Neuronal stem cell (in vitro differentiated cells): ENCODE data around the gene LYPLA2.

Source experiments
- DNase-seq: peaks from one replicate; pipeline ENCODE4 v3.0.0-alpha.2; 2013; ENCODE audit warnings: low spot score
- H2AFZ ChIP-seq: one replicate; pipeline ENCODE4 v1.6.1; 2013; ENCODE audit warnings: mild to moderate bottlenecking, low read length, inconsistent platforms
- H2AK5ac ChIP-seq: 2 replicates; pipeline ENCODE4 v1.6.1; 2013; ENCODE audit warnings: low read depth, mild to moderate bottlenecking, inconsistent platforms, low read length, moderate library complexity, mixed read lengths
- H2BK120ac ChIP-seq: 2 replicates; pipeline ENCODE4 v1.6.1; 2013; ENCODE audit warnings: low read depth, mild to moderate bottlenecking, inconsistent platforms, low read length, moderate library complexity, mixed read lengths
- H2BK12ac ChIP-seq: one replicate; pipeline ENCODE4 v1.6.1; 2013; ENCODE audit warnings: low read length, inconsistent platforms
- H2BK15ac ChIP-seq: 2 replicates; pipeline ENCODE4 v1.6.1; 2013; ENCODE audit warnings: mild to moderate bottlenecking, low read length, inconsistent platforms, mixed read lengths
- H2BK5ac ChIP-seq: one replicate; pipeline ENCODE4 v1.6.1; 2013; ENCODE audit warnings: inconsistent platforms, mild to moderate bottlenecking, low read length, moderate library complexity
- H3K14ac ChIP-seq: one replicate; pipeline ENCODE4 v1.6.1; 2013; ENCODE audit warnings: low read length, inconsistent platforms
- H3K18ac ChIP-seq: 2 replicates; pipeline ENCODE4 v1.6.1; 2013; ENCODE audit warnings: low read length, inconsistent platforms
- H3K23ac ChIP-seq: 2 replicates; pipeline ENCODE4 v1.6.1; 2013; ENCODE audit warnings: low read depth, mild to moderate bottlenecking, mixed read lengths, low read length, inconsistent platforms; ENCODE audit not compliant: poor library complexity
- H3K27ac ChIP-seq: replicated peaks from 3 replicates; pipeline ENCODE4 v1.5.1; 2013; ENCODE audit warnings: low read length, inconsistent platforms
- H3K27me3 ChIP-seq, 3 experiments: 2 replicates each; pipeline ENCODE4 v1.6.1; 2013; ENCODE audit warnings: low read length in 3 of 3, mild to moderate bottlenecking in 2 of 3, inconsistent platforms in 1 of 3, low read depth in 1 of 3, mixed read lengths in 1 of 3, moderate library complexity in 1 of 3; ENCODE audit not compliant: control insufficient read depth in 3 of 3, insufficient read depth in 3 of 3
- H3K36me3 ChIP-seq, 2 donors: replicated peaks in 1 of 2; 2 replicates each; pipeline ENCODE4 v1.6.1; 2013; ENCODE audit warnings: low read length in 2 of 2; ENCODE audit not compliant: control insufficient read depth in 2 of 2, insufficient read depth in 2 of 2
- H3K4ac ChIP-seq: 2 replicates; pipeline ENCODE4 v1.6.1; 2013; ENCODE audit warnings: inconsistent platforms, mild to moderate bottlenecking, low read length, moderate library complexity
- H3K4me1 ChIP-seq, 2 donors: 1 replicate in 1 of 2; 2 replicates in 1 of 2; pipeline ENCODE4 v1.6.1; 2013; ENCODE audit warnings: low read length in 2 of 2, low read depth in 1 of 2; ENCODE audit not compliant: control insufficient read depth in 2 of 2, insufficient read depth in 1 of 2
- H3K4me2 ChIP-seq: one replicate; pipeline ENCODE4 v1.6.1; 2013; ENCODE audit warnings: mild to moderate bottlenecking, low read length, inconsistent platforms; ENCODE audit not compliant: insufficient read depth, poor library complexity, severe bottlenecking
- H3K4me3 ChIP-seq, 2 donors: 2 replicates each; pipeline ENCODE4 v1.5.1; 2013; ENCODE audit warnings: low read length in 2 of 2, mild to moderate bottlenecking in 2 of 2, inconsistent platforms in 1 of 2, moderate library complexity in 1 of 2
- H3K79me1 ChIP-seq: one replicate; pipeline ENCODE4 v1.6.1; 2013; ENCODE audit warnings: low read depth, mild to moderate bottlenecking, inconsistent platforms, low read length, moderate library complexity
- H3K9ac ChIP-seq: one replicate; pipeline ENCODE4 v1.6.1; 2013; ENCODE audit warnings: mild to moderate bottlenecking, low read depth, low read length, inconsistent platforms; ENCODE audit not compliant: poor library complexity
- H3K9me3 ChIP-seq, 2 donors: replicated peaks in 1 of 2; 2 replicates each; pipeline versions ENCODE3 to v1.6.1; 2013; ENCODE audit warnings: low read length in 2 of 2, mild to moderate bottlenecking in 2 of 2, inconsistent platforms in 1 of 2, low read depth in 1 of 2, mixed read lengths in 1 of 2, moderate library complexity in 1 of 2; ENCODE audit not compliant: control insufficient read depth in 2 of 2, insufficient read depth in 1 of 2
- H4K8ac ChIP-seq: one replicate; pipeline ENCODE4 v1.6.1; 2013; ENCODE audit warnings: low read depth, mild to moderate bottlenecking, inconsistent platforms, low read length, moderate library complexity
- H4K91ac ChIP-seq: one replicate; pipeline ENCODE4 v1.6.1; 2013; ENCODE audit warnings: low read length, low read depth, mild to moderate bottlenecking, inconsistent platforms; ENCODE audit not compliant: poor library complexity
- WGBS, 2 donors: extraction: QIAGEN DNeasy Blood & Tissue Kit; methylation state at CpG; one replicate each; pipeline ENCODE4 v1.1.7; 2013; ENCODE audit warnings: missing lambda C conversion rate in 2 of 2, mixed read lengths in 1 of 2; ENCODE audit not compliant: insufficient read length in 2 of 2, insufficient replicate concordance in 1 of 2; ENCODE audit errors: extremely low coverage in 2 of 2; 5-methylcytosine and 5-hydroxymethylcytosine counted together

Gene LYPLA2

DNA sequence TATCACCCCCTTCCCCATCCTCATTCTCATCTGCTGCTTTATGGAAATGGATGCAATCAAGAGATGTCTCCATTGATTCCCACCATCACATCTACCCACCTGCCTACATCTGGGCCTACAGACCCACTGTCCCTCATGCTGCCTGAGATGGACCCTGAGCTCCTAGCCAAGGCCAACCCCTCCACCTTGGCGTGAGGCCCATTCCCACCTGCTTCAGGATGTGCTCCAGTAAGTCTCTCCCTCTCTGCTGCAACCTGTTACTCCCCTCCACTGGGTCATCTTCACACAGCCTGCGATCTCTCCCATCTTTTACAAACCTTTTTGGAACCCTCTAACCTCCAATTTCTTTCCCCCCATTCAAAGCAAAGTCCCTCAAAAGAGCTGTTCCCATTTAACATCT, 14.1 kb downstream of the LYPLA2 start:
- no peak overlapping the region for H2AFZ ChIP-seq
- H3K14ac ChIP-seq: no peak overlapping the region
- H3K79me1 ChIP-seq: no peaks in the 10 kb centered on the region
- no peak overlapping the region for H3K18ac ChIP-seq
- H4K91ac ChIP-seq: no peak overlapping the region
- no peak overlapping the region for H3K4me2 ChIP-seq
- H2BK5ac ChIP-seq: no peak overlapping the region
- peaks cover 10 to 19% of the 10 kb centered on the region in 2 donors for H3K36me3 ChIP-seq
- no peak overlapping the region for H3K4ac ChIP-seq
- H2BK15ac ChIP-seq: no peak overlapping the region
- H3K9me3 ChIP-seq: no peaks in the 10 kb centered on the region
- no peak overlapping the region for H3K27ac ChIP-seq
- no peak overlapping the region for H4K8ac ChIP-seq
- DNase-seq: no peak
- H2AK5ac ChIP-seq: no peak overlapping the region
- no peak overlapping the region for H3K4me3 ChIP-seq
- H3K23ac ChIP-seq: no peak overlapping the region
- WGBS, 2 donors: no CpG with 5 or more reads among the region's 2 CpGs
- no peak overlapping the region for H2BK12ac ChIP-seq
- H3K4me1 ChIP-seq: peaks cover 0 to 1% of the 10 kb centered on the region in 2 donors
- H2BK120ac ChIP-seq: no peak overlapping the region
- H3K27me3 ChIP-seq: no peaks in the 10 kb centered on the region
- H3K9ac ChIP-seq: no peak overlapping the region

DNA sequence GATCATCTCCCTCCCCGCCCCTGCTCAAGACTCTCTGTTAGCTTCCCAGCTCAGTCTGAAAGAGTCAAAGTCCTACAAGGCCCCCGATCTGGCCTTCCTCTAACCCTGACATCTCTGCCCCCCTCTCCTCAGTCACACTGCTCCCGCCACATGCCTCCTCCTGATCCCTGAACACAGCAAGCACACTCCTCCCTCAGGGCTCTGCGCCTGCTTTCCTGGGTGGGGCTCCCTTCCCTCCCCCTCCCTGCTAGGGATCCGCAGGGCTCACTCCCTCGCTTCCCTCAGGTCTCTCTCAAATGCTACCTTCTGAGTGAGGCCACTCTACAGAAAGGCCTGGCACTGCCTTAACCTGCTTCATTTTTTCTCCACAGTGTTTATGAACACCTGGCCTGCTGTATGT, 15.3 kb downstream of the LYPLA2 start:
- Histone ChIP-seq H2BK120ac (no peak overlapping the region), H3K14ac (no peak overlapping the region), H3K27me3 (no peaks in the 10 kb centered on the region), H2AK5ac (no peak overlapping the region), H2BK12ac (no peak overlapping the region), H3K4me3 (no peak overlapping the region), H4K91ac (no peak overlapping the region), H2BK15ac (no peak overlapping the region), H3K18ac (no peak overlapping the region), H2AFZ (no peak overlapping the region), H3K4ac (no peak overlapping the region), H3K4me1 (peaks cover 0 to 2% of the 10 kb centered on the region in 2 donors), H3K79me1 (no peaks in the 10 kb centered on the region), H3K27ac (no peak overlapping the region), H2BK5ac (no peak overlapping the region), H3K9me3 (no peaks in the 10 kb centered on the region), H3K4me2 (no peak overlapping the region), H3K9ac (no peak overlapping the region), H3K36me3 (peaks cover 10 to 19% of the 10 kb centered on the region in 2 donors), H4K8ac (no peak overlapping the region), H3K23ac (no peak overlapping the region)
- no peak for DNase-seq
- no CpG with 5 or more reads among the region's 6 CpGs for WGBS, 2 donors

DNA sequence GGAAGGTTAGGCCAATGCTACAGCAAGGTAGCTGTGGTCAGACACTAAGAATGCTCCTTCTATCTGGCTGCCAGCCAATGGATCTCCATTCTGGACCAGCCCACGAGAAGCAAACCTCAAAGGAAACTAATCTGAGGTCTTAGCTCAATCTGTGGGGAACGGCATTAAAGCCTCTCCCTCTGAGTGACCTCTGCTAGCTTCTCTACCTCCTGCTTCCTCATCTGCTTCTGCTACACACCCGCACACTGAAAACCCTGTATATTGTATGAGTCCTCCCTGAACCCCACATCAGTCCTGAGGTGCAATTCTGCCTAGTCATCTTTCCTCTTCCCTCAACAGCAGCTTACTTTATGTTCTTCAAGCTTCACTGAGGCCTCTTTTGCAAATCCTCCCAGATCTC, 16.5 kb downstream of the LYPLA2 start:
- DNase-seq: no peak
- no peak overlapping the region for H3K4me3 ChIP-seq
- H2AFZ ChIP-seq: no peak overlapping the region
- H3K9me3 ChIP-seq: no peaks in the 10 kb centered on the region
- H3K36me3 ChIP-seq: peaks cover 11 to 21% of the 10 kb centered on the region in 2 donors
- H3K27me3 ChIP-seq: no peaks in the 10 kb centered on the region
- no peak overlapping the region for H2BK15ac ChIP-seq
- H3K23ac ChIP-seq: no peak overlapping the region
- no peak overlapping the region for H3K14ac ChIP-seq
- H3K27ac ChIP-seq: no peak overlapping the region
- H2BK120ac ChIP-seq: no peak overlapping the region
- H3K9ac ChIP-seq: no peak overlapping the region
- H2AK5ac ChIP-seq: no peak overlapping the region
- H4K8ac ChIP-seq: no peak overlapping the region
- H2BK12ac ChIP-seq: no peak overlapping the region
- H3K79me1 ChIP-seq: no peaks in the 10 kb centered on the region
- no peak overlapping the region for H2BK5ac ChIP-seq
- no peak overlapping the region for H3K18ac ChIP-seq
- H3K4me2 ChIP-seq: no peak overlapping the region
- H4K91ac ChIP-seq: no peak overlapping the region
- no CpG with 5 or more reads among the region's 3 CpGs for WGBS, 2 donors
- no peak overlapping the region for H3K4ac ChIP-seq
- H3K4me1 ChIP-seq: peaks cover 0 to 2% of the 10 kb centered on the region in 2 donors

DNA sequence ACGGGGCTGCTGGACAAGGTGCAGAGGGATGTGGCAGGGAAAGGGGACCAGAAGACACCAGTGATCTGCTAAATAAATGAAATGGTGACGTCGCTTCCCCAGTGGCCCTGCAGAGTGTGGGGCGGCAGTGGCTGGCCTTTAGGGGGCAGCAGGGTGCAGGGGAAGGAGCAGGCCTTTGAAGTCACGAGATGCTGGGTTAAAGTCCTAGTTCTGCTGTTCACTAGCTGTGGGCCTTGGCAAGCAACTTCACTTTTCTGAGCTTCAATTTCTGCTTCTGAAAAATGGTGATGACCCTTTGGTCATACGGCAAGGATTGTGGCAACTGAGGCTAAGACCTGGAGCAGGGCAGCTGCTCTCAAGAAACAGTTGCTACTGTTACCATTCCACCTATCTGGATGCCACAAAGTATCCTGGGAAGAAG, 18.8 kb downstream of the LYPLA2 start:
- Histone ChIP-seq H3K36me3 (peaks cover 18 to 31% of the 10 kb centered on the region in 2 donors), H3K9ac (no peak overlapping the region), H3K4me2 (no peak overlapping the region), H2BK12ac (no peak overlapping the region), H3K27me3 (no peaks in the 10 kb centered on the region), H3K14ac (no peak overlapping the region), H2AFZ (no peak overlapping the region), H3K23ac (no peak overlapping the region), H2AK5ac (no peak overlapping the region), H3K27ac (no peak overlapping the region), H2BK15ac (no peak overlapping the region), H2BK5ac (no peak overlapping the region), H3K4me1 (peaks cover 0 to 2% of the 10 kb centered on the region in 2 donors), H3K4me3 (no peak overlapping the region), H3K9me3 (no peaks in the 10 kb centered on the region), H3K18ac (no peak overlapping the region), H2BK120ac (no peak overlapping the region), H4K8ac (no peak overlapping the region), H3K4ac (no peak overlapping the region), H3K79me1 (peaks cover 2% of the 10 kb centered on the region), H4K91ac (no peak overlapping the region)
- WGBS, 2 donors: no CpG with 5 or more reads among the region's 6 CpGs
- no peak for DNase-seq
